GM12892 (cell line): ENCODE data around the gene FGF18.

Experiments
- POLR2A ChIP-seq: IDR thresholded peaks from 2 replicates; pipeline ENCODE4 v1.6.1; 2011; ENCODE audit warnings: low read depth, low read length, control low read depth
- TAF1 ChIP-seq: IDR thresholded peaks from 2 replicates; pipeline ENCODE4 v1.6.1; 2011; ENCODE audit warnings: low read depth, mild to moderate bottlenecking, control low read depth, low read length, borderline replicate concordance

GRCh38 chr5:171493646-171494393 is 74.4 kb downstream of the FGF18 start:
- TF ChIP-seq TAF1 (no peak), POLR2A (no peak)
